ENCODE data around the gene PNMA1.

The PNMA1 gene

DNA sequence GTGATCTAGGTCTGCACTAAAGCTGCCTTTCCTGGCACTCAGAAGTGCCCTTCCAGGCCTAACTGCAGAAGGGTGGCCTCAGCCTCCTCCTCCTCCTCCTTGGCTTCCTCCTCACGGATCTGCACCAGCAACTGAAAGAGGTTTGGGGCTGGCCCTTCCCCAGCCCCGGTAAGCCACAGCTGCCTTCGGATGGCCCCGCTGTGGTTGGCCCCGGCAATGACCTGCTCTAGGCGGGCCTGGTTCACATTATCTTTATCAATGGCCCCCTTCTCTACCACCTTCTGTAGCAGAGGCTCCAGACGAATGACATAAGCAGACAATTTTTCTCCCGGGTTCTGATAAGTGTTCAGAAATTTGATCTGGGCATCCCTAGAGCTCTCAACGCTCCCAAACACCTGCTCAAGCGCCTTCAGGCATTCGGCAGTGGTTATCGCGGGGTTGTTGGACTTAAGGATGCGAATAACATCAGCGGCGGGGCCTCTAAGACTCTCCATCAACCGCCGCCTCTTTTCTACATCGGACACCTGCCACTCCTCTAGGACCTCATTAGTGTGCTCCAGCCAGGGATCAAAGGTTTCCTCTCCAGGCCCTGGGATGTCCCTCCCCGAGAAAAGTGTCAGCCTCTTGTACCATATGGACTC, 1.5 kb downstream of the PNMA1 start:
- H4K12ac ChIP-seq (ENCODE audit: low read depth, low read length), result no peak overlapping the region
- no peak overlapping the region for H4K8ac ChIP-seq (ENCODE audit: low read depth, low read length)
- H3K79me2 ChIP-seq (ENCODE audit: control insufficient read depth, insufficient read depth, low read length, poor library complexity), result peaks cover 7% of the 10 kb centered on the region
- no peak overlapping the region for H3K27ac ChIP-seq (ENCODE audit: low read depth, low read length)
- peaks cover 4 to 8% of the 10 kb centered on the region in 2 experiments for H3K36me3 ChIP-seq (ENCODE audit: control insufficient read depth in 1 of 2, insufficient read depth in 2 of 2, low read length in 2 of 2)
- H2AFZ ChIP-seq (ENCODE audit: insufficient read depth, low read length, poor library complexity), result no peak overlapping the region
- peaks cover 9 to 19% of the 10 kb centered on the region in 2 experiments for H3K4me1 ChIP-seq (ENCODE audit: control insufficient read depth in 1 of 2, insufficient read depth in 2 of 2, low read length in 2 of 2)
- no peak overlapping the region for H3K4ac ChIP-seq (ENCODE audit: low read depth, low read length)
- H2BK120ac ChIP-seq (ENCODE audit: insufficient read depth, low read length, poor library complexity), result no peak overlapping the region
- no peak overlapping the region for H3K18ac ChIP-seq (ENCODE audit: low read length)
- H2AK5ac ChIP-seq (ENCODE audit: low read length), result no peak overlapping the region
- H3K27me3 ChIP-seq (ENCODE audit: insufficient read depth, low read length), result no peaks in the 10 kb centered on the region
- no peak overlapping the region for H3K9ac ChIP-seq (ENCODE audit: low read length)
- peak overlapping the region; percentile 62 for H3K4me2 ChIP-seq (ENCODE audit: low read length)
- no peaks in the 10 kb centered on the region for H3K9me3 ChIP-seq (ENCODE audit: insufficient read depth, low read depth, low read length)
- no peak overlapping the region for H3K14ac ChIP-seq (ENCODE audit: low read length)
- no peak for DNase-seq
- no peak overlapping the region for H4K91ac ChIP-seq (ENCODE audit: low read depth, low read length)
- H2BK5ac ChIP-seq (ENCODE audit: low read depth, low read length, poor library complexity), result no peak overlapping the region
- H3K4me3 ChIP-seq (ENCODE audit: low read depth, low read length), result peak overlapping the region; percentile 10
- H3K79me1 ChIP-seq (ENCODE audit: low read length), result peaks cover 7% of the 10 kb centered on the region
- no peak overlapping the region for H2BK12ac ChIP-seq (ENCODE audit: low read length)
- WGBS (ENCODE audit: extremely low coverage, insufficient coverage, insufficient read length), result no CpG with 5 or more reads among the region's 20 CpGs
- no peak overlapping the region for H3K23ac ChIP-seq (ENCODE audit: low read length)

DNA sequence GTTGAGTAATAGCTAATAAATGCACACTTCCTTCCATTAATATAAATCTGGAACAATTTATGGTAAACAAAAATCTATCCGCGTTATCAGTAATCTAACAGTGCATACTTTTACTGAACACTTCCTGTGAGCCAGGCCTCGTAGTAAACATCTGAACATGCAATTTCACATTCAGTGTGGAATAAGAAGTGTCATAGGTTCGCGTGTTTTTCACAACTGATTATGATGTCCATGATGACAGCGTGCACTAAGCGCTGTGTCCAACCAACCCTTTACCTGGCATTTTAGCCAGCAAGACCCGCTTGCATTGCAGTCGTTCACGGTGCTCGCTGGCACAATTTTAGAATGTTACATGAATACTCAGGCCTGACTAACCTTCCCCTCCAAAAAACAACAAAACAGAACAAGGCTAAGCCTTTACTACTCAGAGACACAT, 2.1 kb downstream of the PNMA1 start:
- Histone ChIP-seq H3K27ac (ENCODE audit: low read depth, low read length) (no peak overlapping the region), H3K14ac (ENCODE audit: low read length) (no peak overlapping the region), H3K27me3 (ENCODE audit: insufficient read depth, low read length) (no peaks in the 10 kb centered on the region), H2AFZ (ENCODE audit: insufficient read depth, low read length, poor library complexity) (no peak overlapping the region), H3K18ac (ENCODE audit: low read length) (no peak overlapping the region), H4K12ac (ENCODE audit: low read depth, low read length) (no peak overlapping the region), H3K79me2 (ENCODE audit: control insufficient read depth, insufficient read depth, low read length, poor library complexity) (peaks cover 7% of the 10 kb centered on the region), H3K4me3 (ENCODE audit: low read depth, low read length) (peak overlapping the region; percentile 10), H3K36me3 (ENCODE audit: control insufficient read depth in 1 of 2, insufficient read depth in 2 of 2, low read length in 2 of 2) (peaks cover 0 to 3% of the 10 kb centered on the region in 2 experiments), H3K9me3 (ENCODE audit: insufficient read depth, low read depth, low read length) (no peaks in the 10 kb centered on the region), H3K4me1 (ENCODE audit: control insufficient read depth in 1 of 2, insufficient read depth in 2 of 2, low read length in 2 of 2) (peaks cover 9 to 19% of the 10 kb centered on the region in 2 experiments), H2BK12ac (ENCODE audit: low read length) (no peak overlapping the region), H4K91ac (ENCODE audit: low read depth, low read length) (no peak overlapping the region), H3K79me1 (ENCODE audit: low read length) (peaks cover 7% of the 10 kb centered on the region), H4K8ac (ENCODE audit: low read depth, low read length) (no peak overlapping the region), H2BK5ac (ENCODE audit: low read depth, low read length, poor library complexity) (no peak overlapping the region), H2BK120ac (ENCODE audit: insufficient read depth, low read length, poor library complexity) (no peak overlapping the region), H3K23ac (ENCODE audit: low read length) (no peak overlapping the region), H3K4ac (ENCODE audit: low read depth, low read length) (no peak overlapping the region), H3K9ac (ENCODE audit: low read length) (no peak overlapping the region), H3K4me2 (ENCODE audit: low read length) (peak overlapping the region; percentile 62), H2AK5ac (ENCODE audit: low read length) (no peak overlapping the region)
- no peak for DNase-seq
- no CpG with 5 or more reads among the region's 11 CpGs for WGBS (ENCODE audit: extremely low coverage, insufficient coverage, insufficient read length)

DNA sequence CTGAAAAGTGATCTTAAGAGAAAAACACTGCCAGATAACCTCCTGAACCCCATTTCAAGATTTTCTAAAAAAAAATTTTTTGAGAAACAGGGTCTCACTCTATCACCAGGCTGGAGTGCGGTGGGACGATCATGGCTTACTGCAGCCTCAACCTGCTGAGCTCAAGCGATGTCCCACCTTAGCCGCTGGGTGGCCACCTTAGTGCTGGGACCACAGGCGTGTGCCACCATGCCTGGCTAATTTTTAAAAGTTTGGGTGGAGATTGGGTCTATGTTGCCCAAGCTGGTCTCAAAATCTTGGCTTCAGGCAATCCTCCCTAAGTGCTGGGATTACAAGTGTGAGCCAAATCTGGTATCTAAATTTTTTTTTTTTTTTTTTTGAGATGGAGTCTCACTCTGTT, 3.4 kb downstream of the PNMA1 start:
- H3K9ac ChIP-seq (ENCODE audit: low read length), result no peak overlapping the region
- DNase-seq, result peak in 1 of 2 donors; percentile 42
- H3K4me1 ChIP-seq (ENCODE audit: control insufficient read depth in 1 of 2, insufficient read depth in 2 of 2, low read length in 2 of 2), result peaks cover 9 to 19% of the 10 kb centered on the region in 2 experiments
- no peak overlapping the region for H3K14ac ChIP-seq (ENCODE audit: low read length)
- no peak overlapping the region for H3K4me3 ChIP-seq (ENCODE audit: low read depth, low read length)
- H3K4ac ChIP-seq (ENCODE audit: low read depth, low read length), result no peak overlapping the region
- H3K9me3 ChIP-seq (ENCODE audit: insufficient read depth, low read depth, low read length), result no peaks in the 10 kb centered on the region
- H3K79me2 ChIP-seq (ENCODE audit: control insufficient read depth, insufficient read depth, low read length, poor library complexity), result peaks cover 7% of the 10 kb centered on the region
- H3K4me2 ChIP-seq (ENCODE audit: low read length), result no peak overlapping the region
- no CpG with 5 or more reads among the region's 5 CpGs for WGBS (ENCODE audit: extremely low coverage, insufficient coverage, insufficient read length)
- H2BK12ac ChIP-seq (ENCODE audit: low read length), result no peak overlapping the region
- no peak overlapping the region for H3K27ac ChIP-seq (ENCODE audit: low read depth, low read length)
- H3K36me3 ChIP-seq (ENCODE audit: control insufficient read depth in 1 of 2, insufficient read depth in 2 of 2, low read length in 2 of 2), result peaks cover 0 to 2% of the 10 kb centered on the region in 2 experiments
- H3K18ac ChIP-seq (ENCODE audit: low read length), result no peak overlapping the region
- peaks cover 7% of the 10 kb centered on the region for H3K79me1 ChIP-seq (ENCODE audit: low read length)
- no peak overlapping the region for H3K23ac ChIP-seq (ENCODE audit: low read length)
- H2AK5ac ChIP-seq (ENCODE audit: low read length), result no peak overlapping the region
- H2BK120ac ChIP-seq (ENCODE audit: insufficient read depth, low read length, poor library complexity), result no peak overlapping the region
- no peak overlapping the region for H4K91ac ChIP-seq (ENCODE audit: low read depth, low read length)
- H2AFZ ChIP-seq (ENCODE audit: insufficient read depth, low read length, poor library complexity), result no peak overlapping the region
- H4K8ac ChIP-seq (ENCODE audit: low read depth, low read length), result no peak overlapping the region
- no peaks in the 10 kb centered on the region for H3K27me3 ChIP-seq (ENCODE audit: insufficient read depth, low read length)
- no peak overlapping the region for H2BK5ac ChIP-seq (ENCODE audit: low read depth, low read length, poor library complexity)
- no peak overlapping the region for H4K12ac ChIP-seq (ENCODE audit: low read depth, low read length)

DNA sequence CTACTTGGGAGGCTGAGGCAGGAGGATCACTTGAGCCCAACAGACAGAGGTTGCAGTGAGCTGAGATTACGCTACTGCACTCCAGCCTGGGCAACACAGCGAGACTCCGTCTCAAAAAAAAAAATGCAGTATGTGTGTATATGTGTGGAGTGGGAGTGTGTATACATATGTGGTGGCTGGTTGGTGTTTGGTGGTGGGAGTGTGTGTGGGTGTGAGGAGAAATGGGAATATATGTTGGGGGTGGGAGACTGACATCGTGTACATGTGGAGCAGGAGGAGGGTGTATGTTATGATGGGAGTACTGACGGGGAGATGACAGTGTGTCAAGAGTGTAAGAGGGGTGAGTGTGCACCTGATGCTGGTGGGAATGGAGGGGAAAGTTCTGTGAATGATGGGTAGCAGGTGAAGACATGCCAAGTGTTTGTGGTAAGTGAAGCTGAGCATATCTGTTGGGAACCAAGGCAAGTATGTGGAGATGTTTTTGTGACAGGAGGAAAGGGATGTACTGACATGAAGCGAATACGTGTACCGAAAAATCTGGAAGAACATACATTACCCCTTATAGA, 4.2 kb downstream of the PNMA1 start:
- Histone ChIP-seq H4K8ac (ENCODE audit: low read depth, low read length) (no peak overlapping the region), H3K9ac (ENCODE audit: low read length) (no peak overlapping the region), H4K91ac (ENCODE audit: low read depth, low read length) (no peak overlapping the region), H2AFZ (ENCODE audit: insufficient read depth, low read length, poor library complexity) (no peak overlapping the region), H2AK5ac (ENCODE audit: low read length) (no peak overlapping the region), H3K23ac (ENCODE audit: low read length) (no peak overlapping the region), H3K27me3 (ENCODE audit: insufficient read depth, low read length) (no peaks in the 10 kb centered on the region), H3K79me2 (ENCODE audit: control insufficient read depth, insufficient read depth, low read length, poor library complexity) (peaks cover 7% of the 10 kb centered on the region), H2BK12ac (ENCODE audit: low read length) (no peak overlapping the region), H3K14ac (ENCODE audit: low read length) (no peak overlapping the region), H3K4me3 (ENCODE audit: low read depth, low read length) (no peak overlapping the region), H3K79me1 (ENCODE audit: low read length) (peaks cover 7% of the 10 kb centered on the region), H4K12ac (ENCODE audit: low read depth, low read length) (no peak overlapping the region), H3K27ac (ENCODE audit: low read depth, low read length) (no peak overlapping the region), H3K36me3 (ENCODE audit: control insufficient read depth in 1 of 2, insufficient read depth in 2 of 2, low read length in 2 of 2) (no peaks in the 10 kb centered on the region), H2BK120ac (ENCODE audit: insufficient read depth, low read length, poor library complexity) (no peak overlapping the region), H3K18ac (ENCODE audit: low read length) (no peak overlapping the region), H2BK5ac (ENCODE audit: low read depth, low read length, poor library complexity) (no peak overlapping the region), H3K4me1 (ENCODE audit: control insufficient read depth in 1 of 2, insufficient read depth in 2 of 2, low read length in 2 of 2) (peaks cover 9 to 19% of the 10 kb centered on the region in 2 experiments), H3K4me2 (ENCODE audit: low read length) (no peak overlapping the region), H3K4ac (ENCODE audit: low read depth, low read length) (no peak overlapping the region), H3K9me3 (ENCODE audit: insufficient read depth, low read depth, low read length) (no peaks in the 10 kb centered on the region)
- 100% methylated on average over 1 of the region's 8 CpGs for WGBS (ENCODE audit: extremely low coverage, insufficient coverage, insufficient read length)
- no peak for DNase-seq
